ENCODE results near the gene RNF115. TPM values are rescaled to one million over a fixed set of nuclear protein-coding genes. Genes with fewer than 3 reads are reported as not detected.

The RNF115 gene
- total RNA-seq, result 10 to 100 TPM; 15.1 to 15.5 TPM

GRCh38 chr1:145823565-145824498 lies at the start of gene RNF115, which contains the start of gene POLR3C:
Gene RNF115, minus strand, starts transcription at chr1:145824095. Its CDS starts 222 bp downstream, at chr1:145823873.
Gene POLR3C, plus strand, starts transcription at chr1:145824200. Its CDS starts 1,577 bp downstream, at chr1:145825777.
- ATAC-seq (peak; percentile 95), DNase-seq (peak; percentile 94)
- peaks cover 38% of the 10 kb centered on the region for H3K36me3 Mint-ChIP-seq (ENCODE audit: low read depth)
- CTCF ChIA-PET, result interaction anchor here (2.9 to 16.3 kb wide), 2 partner anchors 20 to 103 kb away, joined by 13 to 214 read pairs; partner anchors contain the start of gene NUDT17
- POLR2A ChIA-PET, result interaction anchor here (0.6 to 2.0 kb wide), 7 partner anchors 35 to 1325 kb away, joined by 3 to 11 read pairs (median 6); partner anchors contain the start of genes LIX1L, PEX11B, PIAS3 and RBM8A
- no peaks in the 10 kb centered on the region for H3K9me3 Mint-ChIP-seq (ENCODE audit: insufficient read depth)
- H3K27me3 Mint-ChIP-seq (ENCODE audit: low read depth), result no peaks in the 10 kb centered on the region
- peak within 1 kb of the TSS; percentile 94 for H3K27ac Mint-ChIP-seq
- H3K4me1 Mint-ChIP-seq (ENCODE audit: low read depth), result peaks cover 33% of the 10 kb centered on the region
- peak within 1 kb of the TSS; percentile 97 for H3K4me3 Mint-ChIP-seq

DNA sequence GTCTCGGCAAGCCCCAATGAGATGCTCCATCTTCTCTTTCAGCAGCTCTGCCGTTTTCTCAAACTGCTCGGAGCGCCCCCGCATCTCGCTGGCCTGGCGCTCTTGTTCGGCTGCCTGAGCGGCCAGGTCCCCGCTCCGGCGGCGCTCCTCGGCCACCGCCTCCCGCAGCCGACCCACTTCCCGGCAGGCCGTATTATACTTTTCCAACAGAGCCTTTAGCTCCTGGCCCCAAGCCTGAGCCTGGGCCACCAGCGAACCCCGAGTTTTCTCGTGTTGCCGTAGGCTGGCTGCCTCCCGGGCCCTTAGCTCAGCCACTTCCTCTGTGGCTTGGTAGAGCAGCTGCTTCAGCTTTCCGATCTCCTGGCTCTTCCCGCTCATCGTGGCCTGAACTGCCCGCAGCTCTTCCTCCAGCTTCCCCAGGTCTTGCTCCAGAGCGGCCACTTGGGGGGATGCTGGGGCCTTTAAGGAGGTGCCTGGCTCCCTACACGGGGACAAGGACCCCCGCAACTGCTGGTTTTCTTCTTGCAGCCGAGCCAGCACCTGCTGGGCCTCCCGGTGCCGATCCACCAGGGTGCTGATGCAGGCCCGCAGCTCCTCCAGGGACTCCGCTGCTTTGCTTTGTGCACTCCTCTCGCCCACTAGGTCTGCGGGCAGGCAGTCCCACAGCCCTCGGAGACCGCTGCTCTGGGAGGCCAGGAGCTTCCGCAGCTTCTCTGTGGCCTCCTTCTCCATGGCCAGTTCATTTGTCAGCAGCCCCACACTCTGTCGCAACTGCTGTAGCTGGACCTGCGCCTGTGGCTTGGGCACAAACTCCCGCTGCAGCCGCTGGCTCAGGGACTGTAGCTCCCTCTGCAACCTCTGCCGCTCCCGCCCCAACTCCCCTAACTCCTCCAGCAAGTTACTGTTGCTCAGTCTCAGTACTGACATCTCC lies 48.4 kb upstream of the RNF115 start:
- CTCF ChIA-PET, result interaction anchor here (0.8 to 6.2 kb wide), 15 partner anchors 8 to 163 kb away, joined by 3 to 98 read pairs (median 4); partner anchors contain the start of genes ANKRD34A, ANKRD35, NUDT17 and PIAS3
- ATAC-seq (peak; percentile 92), DNase-seq (peak; percentile 59)

GRCh38 chr1:145868232-145868631 lies 44.3 kb upstream of the RNF115 start:
- Mint-ChIP-seq H3K4me3 (no peak overlapping the region), H3K4me1 (ENCODE audit: low read depth) (peaks cover 20% of the 10 kb centered on the region), H3K36me3 (ENCODE audit: low read depth) (no peaks in the 10 kb centered on the region), H3K9me3 (ENCODE audit: insufficient read depth) (no peaks in the 10 kb centered on the region), H3K27me3 (ENCODE audit: low read depth) (peaks cover 24% of the 10 kb centered on the region), H3K27ac (no peak overlapping the region)
- CTCF ChIA-PET, result interaction anchor here (1.6 to 6.2 kb wide), 3 partner anchors 9 to 24 kb away, joined by 8 to 98 read pairs (median 10); partner anchors contain the start of genes NUDT17 and PIAS3
- no peak for ATAC-seq
- POLR2A ChIA-PET, result no interaction called here
- no peak for DNase-seq

More for the DNA sequence above, 48.4 kb upstream of the RNF115 start:
- Mint-ChIP-seq H3K27me3 (ENCODE audit: low read depth) (peaks cover 17% of the 10 kb centered on the region), H3K36me3 (ENCODE audit: low read depth) (no peaks in the 10 kb centered on the region), H3K4me3 (peak overlapping the region; percentile 67), H3K4me1 (ENCODE audit: low read depth) (peaks cover 20% of the 10 kb centered on the region), H3K27ac (peak overlapping the region; percentile 81), H3K9me3 (ENCODE audit: insufficient read depth) (no peaks in the 10 kb centered on the region)
- POLR2A ChIA-PET, result interaction anchor here (0.6 to 2.7 kb wide), 7 partner anchors 9 to 122 kb away, joined by 3 to 16 read pairs (median 5); partner anchors contain the start of genes PEX11B, PIAS3 and RBM8A

DNA sequence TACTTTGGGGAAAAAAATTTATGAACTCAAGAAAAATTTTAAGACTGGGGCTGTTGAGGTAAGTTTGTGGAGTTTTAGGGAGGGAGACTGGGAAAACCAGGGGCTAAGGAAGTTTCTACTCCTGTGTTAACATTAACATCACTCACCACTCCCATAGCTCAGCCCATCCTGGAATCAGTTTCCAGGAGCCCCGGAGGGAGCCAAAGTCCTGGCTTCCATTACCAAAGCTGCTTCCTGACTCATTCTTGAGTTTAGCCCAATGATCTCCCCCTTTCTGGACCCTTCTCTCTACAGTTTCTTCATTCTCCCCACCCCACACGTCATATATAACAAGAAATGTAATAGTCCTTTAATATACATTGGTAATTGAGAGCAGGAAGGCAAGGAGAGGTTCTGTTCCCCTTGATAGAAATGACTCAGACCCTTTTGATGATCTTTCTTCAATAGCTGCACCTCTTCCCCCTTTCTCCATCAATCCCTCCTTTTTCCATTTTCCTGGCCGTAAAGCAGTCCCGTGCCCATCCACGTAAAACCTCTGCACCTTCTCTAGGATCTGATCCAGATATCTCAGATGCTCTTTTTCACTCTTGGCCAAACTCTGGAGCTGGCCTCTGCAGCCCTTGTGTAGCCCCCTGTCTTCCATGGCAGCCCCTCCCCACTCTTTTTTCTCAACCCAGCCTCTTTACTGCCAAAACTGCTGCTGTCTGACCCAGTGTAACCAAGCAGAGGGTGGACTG lies 39.6 kb upstream of the RNF115 start:
- H3K4me3 Mint-ChIP-seq, result no peak overlapping the region
- POLR2A ChIA-PET, result no interaction called here

DNA sequence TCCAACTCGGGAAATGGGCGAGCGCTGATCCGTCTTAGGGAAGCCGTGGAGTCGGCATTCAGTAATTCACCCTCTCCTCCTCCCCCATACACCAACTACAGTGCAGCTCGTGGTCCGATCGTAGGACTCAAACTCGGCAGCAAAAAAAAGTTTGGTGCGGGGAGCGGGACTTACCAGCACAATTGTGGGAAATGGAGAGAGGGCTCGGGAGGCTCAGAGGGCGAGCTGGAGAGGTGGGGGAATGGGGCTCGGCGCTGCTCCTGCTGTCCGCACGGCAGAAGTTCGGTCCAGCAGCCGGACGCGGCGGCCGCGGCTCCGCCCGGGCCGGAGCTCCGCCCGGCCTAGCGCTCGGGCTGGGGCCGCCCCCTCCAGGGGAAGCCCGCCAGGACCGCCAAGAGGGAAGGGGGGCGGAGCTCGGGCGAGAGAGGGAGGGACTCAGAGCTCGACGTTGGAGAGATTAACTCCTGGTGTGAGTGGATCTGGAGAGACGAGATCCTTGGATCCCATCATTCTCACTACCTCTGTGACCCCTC lies 35.7 kb upstream of the RNF115 start:
- peaks cover 7% of the 10 kb centered on the region for H3K36me3 Mint-ChIP-seq (ENCODE audit: low read depth)
- CTCF ChIA-PET, result interaction anchor here (0.8 to 12.5 kb wide), 23 partner anchors 9 to 178 kb away, joined by 3 to 271 read pairs (median 7); partner anchors contain the start of genes ANKRD34A, ANKRD35, ITGA10 and NUDT17
- POLR2A ChIA-PET, result interaction anchor here (0.5 to 4.6 kb wide), 16 partner anchors 11 to 308 kb away, joined by 3 to 38 read pairs (median 7); partner anchors contain the start of genes ANKRD34A, LIX1L, NUDT17 and PEX11B
- DNase-seq (peak; percentile 84), ATAC-seq (peak; percentile 80)
- peak overlapping the region; percentile 87 for H3K27ac Mint-ChIP-seq
- no peaks in the 10 kb centered on the region for H3K9me3 Mint-ChIP-seq (ENCODE audit: insufficient read depth)
- H3K27me3 Mint-ChIP-seq (ENCODE audit: low read depth), result peaks cover 11% of the 10 kb centered on the region
- peak overlapping the region; percentile 95 for H3K4me3 Mint-ChIP-seq
- peaks cover 21% of the 10 kb centered on the region for H3K4me1 Mint-ChIP-seq (ENCODE audit: low read depth)

More for the DNA sequence above, 39.6 kb upstream of the RNF115 start:
- peaks cover 27% of the 10 kb centered on the region for H3K27me3 Mint-ChIP-seq (ENCODE audit: low read depth)
- CTCF ChIA-PET, result interaction anchor here (12.5 kb wide), 1 partner anchor 17 kb away, joined by 271 read pairs; the partner anchor contains the start of gene NUDT17
- H3K9me3 Mint-ChIP-seq (ENCODE audit: insufficient read depth), result no peaks in the 10 kb centered on the region
- H3K27ac Mint-ChIP-seq, result no peak overlapping the region
- ATAC-seq (no peak), DNase-seq (no peak)
- H3K4me1 Mint-ChIP-seq (ENCODE audit: low read depth), result peaks cover 6% of the 10 kb centered on the region
- H3K36me3 Mint-ChIP-seq (ENCODE audit: low read depth), result no peaks in the 10 kb centered on the region

- DNase-seq (peak; percentile 91), ATAC-seq (peak; percentile 86)
- H3K36me3 Mint-ChIP-seq (ENCODE audit: low read depth), result peaks cover 9% of the 10 kb centered on the region
- H3K9me3 Mint-ChIP-seq (ENCODE audit: insufficient read depth), result no peaks in the 10 kb centered on the region
- H3K4me1 Mint-ChIP-seq (ENCODE audit: low read depth), result peaks cover 21% of the 10 kb centered on the region
- peak within 1 kb of the TSS; percentile 87 for H3K27ac Mint-ChIP-seq
- POLR2A ChIA-PET, result interaction anchor here (0.5 to 4.6 kb wide), 19 partner anchors 11 to 308 kb away, joined by 3 to 38 read pairs (median 4); partner anchors contain the start of genes ANKRD34A, LIX1L, NUDT17 and PEX11B
- H3K27me3 Mint-ChIP-seq (ENCODE audit: low read depth), result peaks cover 11% of the 10 kb centered on the region
- H3K4me3 Mint-ChIP-seq, result peak within 1 kb of the TSS; percentile 95
- CTCF ChIA-PET, result interaction anchor here (0.8 to 12.5 kb wide), 22 partner anchors 10 to 179 kb away, joined by 3 to 271 read pairs (median 8); partner anchors contain the start of genes ANKRD34A, ANKRD35, ITGA10 and NUDT17
Observed at GRCh38 chr1:145858901-145859490, 35.1 kb upstream of the RNF115 start, which contains the start of gene PIAS3. Gene PIAS3, minus strand, starts transcription at chr1:145859081. Its CDS starts 91 bp downstream, at chr1:145858990.

GRCh38 chr1:145858238-145858900 lies 34.5 kb upstream of the RNF115 start:
- POLR2A ChIA-PET, result interaction anchor here (0.7 to 4.6 kb wide), 14 partner anchors 10 to 193 kb away, joined by 3 to 38 read pairs (median 10); partner anchors contain the start of genes ANKRD34A, LIX1L, NUDT17 and PEX11B
- peaks cover 21% of the 10 kb centered on the region for H3K4me1 Mint-ChIP-seq (ENCODE audit: low read depth)
- CTCF ChIA-PET, result interaction anchor here (0.8 to 12.5 kb wide), 21 partner anchors 10 to 179 kb away, joined by 3 to 271 read pairs (median 8); partner anchors contain the start of genes ANKRD35, ITGA10, NUDT17 and PEX11B

GRCh38 chr1:145857170-145857569 lies 33.3 kb upstream of the RNF115 start:
- CTCF ChIA-PET, result interaction anchor here (0.8 to 12.5 kb wide), 8 partner anchors 10 to 107 kb away, joined by 3 to 271 read pairs (median 6); partner anchors contain the start of genes ANKRD34A, NUDT17, PEX11B and POLR3GL
- peaks cover 15% of the 10 kb centered on the region for H3K36me3 Mint-ChIP-seq (ENCODE audit: low read depth)

More at GRCh38 chr1:145858238-145858900, 34.5 kb upstream of the RNF115 start:
- H3K36me3 Mint-ChIP-seq (ENCODE audit: low read depth), result peaks cover 13% of the 10 kb centered on the region
- peak overlapping the region; percentile 87 for H3K27ac Mint-ChIP-seq
- ATAC-seq, result peak; percentile 47
- H3K9me3 Mint-ChIP-seq (ENCODE audit: insufficient read depth), result no peaks in the 10 kb centered on the region
- H3K4me3 Mint-ChIP-seq, result peak overlapping the region; percentile 95
- DNase-seq, result peak; percentile 64
- H3K27me3 Mint-ChIP-seq (ENCODE audit: low read depth), result peaks cover 5% of the 10 kb centered on the region

GRCh38 chr1:145855426-145855948 lies 31.6 kb upstream of the RNF115 start:
- CTCF ChIA-PET, result interaction anchor here (1.1 to 12.5 kb wide), 2 partner anchors 9 to 36 kb away, joined by 3 to 271 read pairs; partner anchors contain the start of gene NUDT17
- Mint-ChIP-seq H3K36me3 (ENCODE audit: low read depth) (peaks cover 21% of the 10 kb centered on the region), H3K27me3 (ENCODE audit: low read depth) (no peaks in the 10 kb centered on the region), H3K27ac (no peak overlapping the region), H3K9me3 (ENCODE audit: insufficient read depth) (no peaks in the 10 kb centered on the region), H3K4me3 (no peak overlapping the region), H3K4me1 (ENCODE audit: low read depth) (peaks cover 21% of the 10 kb centered on the region)
- ATAC-seq (no peak), DNase-seq (no peak)
- POLR2A ChIA-PET, result interaction anchor here (0.6 kb wide), 1 partner anchor 163 kb away, joined by 3 read pairs; no protein-coding TSS in a partner anchor

More at GRCh38 chr1:145857170-145857569, 33.3 kb upstream of the RNF115 start:
- H3K4me1 Mint-ChIP-seq (ENCODE audit: low read depth), result peaks cover 21% of the 10 kb centered on the region
- no peak overlapping the region for H3K27ac Mint-ChIP-seq
- DNase-seq, result no peak
- no peaks in the 10 kb centered on the region for H3K9me3 Mint-ChIP-seq (ENCODE audit: insufficient read depth)
- no peak for ATAC-seq
- no peak overlapping the region for H3K4me3 Mint-ChIP-seq
- H3K27me3 Mint-ChIP-seq (ENCODE audit: low read depth), result no peaks in the 10 kb centered on the region
- POLR2A ChIA-PET, result interaction anchor here (0.9 to 4.6 kb wide), 3 partner anchors 12 to 70 kb away, joined by 3 to 38 read pairs (median 22); partner anchors contain the start of genes NUDT17 and RBM8A
